Gastrocnemius medialis (tissue), 4 donors: ENCODE measurements around the gene ABI3BP. TPM values are rescaled to one million over a fixed set of nuclear protein-coding genes. Genes with fewer than 3 reads are reported as not detected.

ENCODE experiments used
- ATAC-seq, 2 donors: fragments of 150-250 bp; one replicate each; pipeline ENCODE4 v1.9.1; 2016
- DNase-seq, 2 donors: peaks; one replicate each; pipeline ENCODE4 v3.0.0-alpha.2; 2019
- H3K27ac ChIP-seq, 4 donors: fragments of 200-600 bp; sonication (generic); 1 replicate in 1 of 4; 2 replicates in 3 of 4; pipeline ENCODE4 v1.5.1; 2016 to 2018; ENCODE audit warnings: mild to moderate bottlenecking in 2 of 4, moderate library complexity in 1 of 4
- H3K27me3 ChIP-seq, 3 donors: fragments of 200-600 bp; sonication (generic) in 2 of 3; 1 replicate in 1 of 3; 2 replicates in 2 of 3; pipeline versions ENCODE4 v1.5.1 to v1.6.0; 2016 to 2019; ENCODE audit warnings: mild to moderate bottlenecking in 1 of 3, moderate library complexity in 1 of 3
- H3K36me3 ChIP-seq, 2 donors: fragments of 200-600 bp; sonication (generic) in 1 of 2; one replicate each; pipeline ENCODE4 v1.5.1; 2017 to 2018
- H3K4me1 ChIP-seq, 2 donors: fragments of 200-600 bp; sonication (generic) in 1 of 2; one replicate each; pipeline ENCODE4 v1.5.1; 2016 to 2017; ENCODE audit warnings: mild to moderate bottlenecking in 2 of 2
- H3K4me3 ChIP-seq, 4 donors: fragments of 200-600 bp; sonication (generic) in 3 of 4; 1 replicate in 1 of 4; 2 replicates in 3 of 4; pipeline ENCODE4 v1.5.1; 2016 to 2019; ENCODE audit warnings: mild to moderate bottlenecking in 2 of 4
- H3K9me3 ChIP-seq, 3 donors: fragments of 200-600 bp; sonication (generic) in 2 of 3; 1 replicate in 1 of 3; 2 replicates in 2 of 3; pipeline ENCODE4 v1.5.1; 2016 to 2019
- POLR2A ChIP-seq, 2 donors: fragments of 450-650 bp; IDR thresholded peaks; one replicate each; pipeline ENCODE4 v1.6.1; 2017; ENCODE audit warnings: antibody characterized with exemption in 2 of 2, mild to moderate bottlenecking in 2 of 2, moderate library complexity in 2 of 2
- in situ Hi-C, 4 donors: fragments of 200-750 bp; cut with MboI; loops; one replicate each; pipeline versions ENCODE4 v1.15.0 to v1.8.0; 2017; ENCODE audit warnings: low sequenced_read_pairs in 4 of 4
- intact Hi-C: fragments of 100-400 bp; cut with DNase I; formaldehyde crosslinking; loops from one replicate; pipeline ENCODE4 v1.15.1; 2023; ENCODE audit warnings: low total_unique reads
- total RNA-seq, 4 donors: library from RNA; depleted of rRNA; stranded (reverse); fragments of >200 nt; gene quantifications; one replicate each; pipeline versions ENCODE4 v1.1.0 to v1.2.3, GENCODE V29; 2016
- TF ChIP-seq, protein P1 (sequence below), 5 experiments: fragments of 450-650 bp in 3 of 5; fragments of 200-600 bp in 2 of 5; sonication (generic) in 2 of 5; IDR thresholded peaks in 4 of 5; conservative IDR thresholded peaks in 1 of 5; 1 replicate in 4 of 5; 2 replicates in 1 of 5; pipeline ENCODE4 v1.5.1; 2016 to 2019; ENCODE audit warnings: antibody characterized with exemption in 5 of 5, mild to moderate bottlenecking in 3 of 5, moderate library complexity in 3 of 5

The ABI3BP gene
- total RNA-seq, 4 donors from 2014 or later = 15.3 to 21.8 (median 19.5) TPM

- DNase-seq (no peak), ATAC-seq (no peak)
- Histone ChIP-seq H3K4me1 (peaks cover 3 to 5% of the 10 kb centered on the region in 2 donors), H3K4me3 (no peak overlapping the region), H3K36me3 (no peaks in the 10 kb centered on the region), H3K27me3 (no peaks in the 10 kb centered on the region), H3K9me3 (no peaks in the 10 kb centered on the region), H3K27ac (no peak overlapping the region)
- intact Hi-C loops (no loop called here), in situ Hi-C loops (loop anchor here in 1 of 4 donors (25.0 kb wide), 1 partner anchor 892 kb away; the partner anchor contains the start of gene CMSS1)
- TF ChIP-seq, protein P1, sequence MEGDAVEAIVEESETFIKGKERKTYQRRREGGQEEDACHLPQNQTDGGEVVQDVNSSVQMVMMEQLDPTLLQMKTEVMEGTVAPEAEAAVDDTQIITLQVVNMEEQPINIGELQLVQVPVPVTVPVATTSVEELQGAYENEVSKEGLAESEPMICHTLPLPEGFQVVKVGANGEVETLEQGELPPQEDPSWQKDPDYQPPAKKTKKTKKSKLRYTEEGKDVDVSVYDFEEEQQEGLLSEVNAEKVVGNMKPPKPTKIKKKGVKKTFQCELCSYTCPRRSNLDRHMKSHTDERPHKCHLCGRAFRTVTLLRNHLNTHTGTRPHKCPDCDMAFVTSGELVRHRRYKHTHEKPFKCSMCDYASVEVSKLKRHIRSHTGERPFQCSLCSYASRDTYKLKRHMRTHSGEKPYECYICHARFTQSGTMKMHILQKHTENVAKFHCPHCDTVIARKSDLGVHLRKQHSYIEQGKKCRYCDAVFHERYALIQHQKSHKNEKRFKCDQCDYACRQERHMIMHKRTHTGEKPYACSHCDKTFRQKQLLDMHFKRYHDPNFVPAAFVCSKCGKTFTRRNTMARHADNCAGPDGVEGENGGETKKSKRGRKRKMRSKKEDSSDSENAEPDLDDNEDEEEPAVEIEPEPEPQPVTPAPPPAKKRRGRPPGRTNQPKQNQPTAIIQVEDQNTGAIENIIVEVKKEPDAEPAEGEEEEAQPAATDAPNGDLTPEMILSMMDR (IDR thresholded peaks at IDR 0.05 in 4 of 5, conservative IDR thresholded peaks at IDR 0.05 in 1 of 5) = no peak
- TF ChIP-seq POLR2A (IDR thresholded peaks at IDR 0.05) = no peak
These were observed 289.4 kb downstream of the ABI3BP start for GRCh38 chr3:100703865-100704264.

GRCh38 chr3:100702980-100703345 is 290.3 kb downstream of the ABI3BP start:
- Histone ChIP-seq H3K27me3 (no peaks in the 10 kb centered on the region), H3K36me3 (no peaks in the 10 kb centered on the region), H3K9me3 (no peaks in the 10 kb centered on the region), H3K4me3 (no peak overlapping the region), H3K27ac (no peak overlapping the region), H3K4me1 (no peaks in the 10 kb centered on the region)
- ATAC-seq = no peak
- TF ChIP-seq, protein P1 (IDR thresholded peaks at IDR 0.05 in 4 of 5, conservative IDR thresholded peaks at IDR 0.05 in 1 of 5) = no peak
- no peak for TF ChIP-seq POLR2A (IDR thresholded peaks at IDR 0.05)
- intact Hi-C loops (no loop called here), in situ Hi-C loops (loop anchor here in 1 of 4 donors (25.0 kb wide), 1 partner anchor 891 kb away; the partner anchor contains the start of gene CMSS1)
- no peak for DNase-seq

DNA sequence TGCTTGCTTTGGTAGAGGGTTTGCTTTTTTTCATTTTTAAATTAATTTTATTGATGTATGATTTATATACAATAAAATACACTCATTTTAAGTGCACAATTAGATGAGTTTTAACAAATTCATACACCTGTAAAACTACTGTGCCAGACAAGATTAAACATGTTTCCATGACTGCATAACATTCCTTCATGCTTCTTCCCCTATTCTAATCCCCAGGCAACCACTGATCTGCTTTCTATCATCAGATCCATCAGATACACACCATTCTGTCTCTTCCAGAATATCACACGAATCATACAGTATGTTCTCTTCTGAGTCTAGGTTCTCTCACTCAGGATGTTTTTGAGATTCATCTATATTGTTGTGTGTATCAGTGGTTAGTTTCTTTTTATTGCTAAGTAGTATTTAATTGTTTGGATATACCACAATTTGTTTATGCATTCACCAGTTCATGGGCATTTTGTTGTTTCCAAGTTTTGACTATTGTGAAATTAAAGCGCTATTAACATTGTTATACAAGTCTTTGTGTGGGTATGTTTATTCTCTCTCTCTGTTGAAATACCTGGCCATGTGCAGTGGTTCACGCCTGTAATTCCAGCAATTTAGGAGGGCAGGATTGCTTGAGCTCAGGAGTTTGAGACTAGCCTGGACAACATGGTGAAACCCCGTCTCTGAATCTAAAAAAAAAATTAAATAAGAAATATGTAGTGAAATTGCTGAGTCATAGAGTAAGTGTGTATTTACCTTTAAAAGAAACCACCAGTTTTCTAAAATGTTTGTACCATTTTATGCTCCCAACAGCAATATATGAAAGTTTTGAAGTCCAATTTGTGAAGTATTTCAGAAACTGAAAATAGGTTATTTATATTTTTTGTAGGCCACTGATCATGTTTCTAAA is 290.9 kb downstream of the ABI3BP start:
- in situ Hi-C loops = loop anchor here in 1 of 4 donors (25.0 kb wide), 1 partner anchor 890 kb away; the partner anchor contains the start of gene CMSS1
- H3K9me3 ChIP-seq = no peaks in the 10 kb centered on the region
- peaks cover 0 to 4% of the 10 kb centered on the region in 2 donors for H3K4me1 ChIP-seq
- DNase-seq (no peak), ATAC-seq (no peak)
- H3K27ac ChIP-seq = no peak overlapping the region
- H3K36me3 ChIP-seq = no peaks in the 10 kb centered on the region
- no peak for TF ChIP-seq POLR2A (IDR thresholded peaks at IDR 0.05)
- TF ChIP-seq, protein P1 (IDR thresholded peaks at IDR 0.05 in 4 of 5, conservative IDR thresholded peaks at IDR 0.05 in 1 of 5) = no peak
- intact Hi-C loops = no loop called here
- no peaks in the 10 kb centered on the region for H3K27me3 ChIP-seq
- no peak overlapping the region for H3K4me3 ChIP-seq

- intact Hi-C loops (no loop called here), in situ Hi-C loops (loop anchor here in 1 of 4 donors (25.0 kb wide), 1 partner anchor 888 kb away; the partner anchor contains the start of gene CMSS1)
- peaks cover 0 to 4% of the 10 kb centered on the region in 2 donors for H3K4me1 ChIP-seq
- H3K9me3 ChIP-seq = no peaks in the 10 kb centered on the region
- no peak overlapping the region for H3K4me3 ChIP-seq
- TF ChIP-seq, protein P1 (IDR thresholded peaks at IDR 0.05 in 4 of 5, conservative IDR thresholded peaks at IDR 0.05 in 1 of 5) = no peak
- TF ChIP-seq POLR2A (IDR thresholded peaks at IDR 0.05) = no peak
- H3K36me3 ChIP-seq = no peaks in the 10 kb centered on the region
- H3K27ac ChIP-seq = no peak overlapping the region
- DNase-seq (no peak), ATAC-seq (no peak)
- H3K27me3 ChIP-seq = no peaks in the 10 kb centered on the region
These were observed 292.5 kb downstream of the ABI3BP start for GRCh38 chr3:100700708-100701107.
